Vagina (tissue), 2 donors: ENCODE measurements around the gene DYNLT1.
"Not testable (repeated sequence)": the region's sequence is repeated elsewhere in the genome, so short reads cannot be mapped to it uniquely, and the experiment has no call there.

Experiments
- CTCF ChIP-seq, 3 experiments: fragments of 450-650 bp in 2 of 3; fragments of 200-600 bp in 1 of 3; sonication (generic) in 1 of 3; IDR thresholded peaks; one replicate each; pipeline ENCODE4 v1.5.1; 2017 to 2019; ENCODE audit warnings: antibody characterized with exemption in 3 of 3, mild to moderate bottlenecking in 2 of 3, moderate library complexity in 2 of 3
- POLR2A ChIP-seq, 2 donors: fragments of 450-650 bp; IDR thresholded peaks; one replicate each; pipeline ENCODE4 v1.6.1; 2017; ENCODE audit warnings: antibody characterized with exemption in 2 of 2, mild to moderate bottlenecking in 2 of 2, moderate library complexity in 2 of 2

- TF ChIP-seq CTCF, POLR2A (IDR thresholded peaks at IDR 0.05): not testable (repeated sequence)
Observed at GRCh38 chr6:158618289-158618688, 26.3 kb downstream of the DYNLT1 start.
